Muscle layer of colon (tissue), 2 donors: ENCODE data around the gene TUT4.
A peak's percentile ranks its signal among the peaks of the same experiment; 100 is the strongest.

Source experiments
- H3K27ac ChIP-seq: one replicate; pipeline ENCODE4 v1.7.0; 2013; ENCODE audit warnings: low read depth, mild to moderate bottlenecking, low read length, moderate library complexity
- H3K27me3 ChIP-seq, 2 donors: one replicate each; pipeline ENCODE4 v1.7.0; 2013; ENCODE audit warnings: low read length in 2 of 2, mild to moderate bottlenecking in 2 of 2; ENCODE audit not compliant: insufficient read depth in 2 of 2, control insufficient read depth in 1 of 2
- H3K36me3 ChIP-seq: one replicate; pipeline ENCODE4 v1.7.0; 2013; ENCODE audit warnings: mild to moderate bottlenecking, low read length; ENCODE audit not compliant: insufficient read depth
- H3K4me1 ChIP-seq: one replicate; pipeline ENCODE4 v1.7.0; 2013; ENCODE audit warnings: mild to moderate bottlenecking, low read length; ENCODE audit not compliant: insufficient read depth
- H3K4me3 ChIP-seq, 2 donors: one replicate each; pipeline ENCODE4 v1.7.0; 2013; ENCODE audit warnings: low read length in 2 of 2, low read depth in 1 of 2, mild to moderate bottlenecking in 1 of 2, moderate library complexity in 1 of 2
- H3K9ac ChIP-seq: one replicate; pipeline ENCODE4 v1.7.0; 2013; ENCODE audit warnings: low read length
- H3K9me3 ChIP-seq: one replicate; pipeline ENCODE4 v1.7.0; 2013; ENCODE audit warnings: mild to moderate bottlenecking, low read length
- donor health status: abdominal sarcoma.
- donor health status: Adenocarcinoma of cecum.

TUT4 gene

DNA sequence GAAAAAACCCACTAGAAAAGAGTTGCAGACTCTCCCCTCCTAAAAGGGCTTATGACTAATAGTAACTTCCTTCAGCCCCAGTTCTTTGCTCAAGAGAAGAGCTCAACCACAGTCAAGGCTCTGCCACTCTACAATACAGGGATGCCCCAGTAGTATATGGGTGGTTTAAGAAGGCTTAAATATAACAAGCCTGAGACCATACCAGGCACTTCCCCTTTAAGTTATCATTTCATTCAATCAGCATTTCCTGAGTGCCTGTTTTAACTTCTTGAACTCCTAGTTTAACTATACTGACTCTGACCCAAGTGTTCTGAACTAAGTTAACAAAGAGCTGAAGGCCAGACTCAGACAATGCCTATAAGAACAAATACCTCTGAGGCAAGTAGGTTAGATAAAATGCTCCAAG lies 128.7 kb downstream of the TUT4 start:
- Histone ChIP-seq H3K36me3 (peaks cover 39% of the 10 kb centered on the region), H3K4me1 (no peaks in the 10 kb centered on the region), H3K27me3 (no peaks in the 10 kb centered on the region), H3K27ac (no peak overlapping the region), H3K9ac (no peak overlapping the region), H3K9me3 (no peaks in the 10 kb centered on the region), H3K4me3 (no peak overlapping the region)

- Histone ChIP-seq H3K9ac (no peak overlapping the region), H3K9me3 (no peaks in the 10 kb centered on the region), H3K27me3 (no peaks in the 10 kb centered on the region), H3K27ac (no peak overlapping the region), H3K4me1 (no peaks in the 10 kb centered on the region), H3K4me3 (no peak overlapping the region), H3K36me3 (peaks cover 40% of the 10 kb centered on the region)
Observed at GRCh38 chr1:52423771-52424170, 129.1 kb downstream of the TUT4 start.

- Histone ChIP-seq H3K4me1 (no peaks in the 10 kb centered on the region), H3K9ac (no peak overlapping the region), H3K36me3 (peaks cover 40% of the 10 kb centered on the region), H3K27ac (no peak overlapping the region), H3K27me3 (no peaks in the 10 kb centered on the region), H3K4me3 (no peak overlapping the region), H3K9me3 (no peaks in the 10 kb centered on the region)
Observed at GRCh38 chr1:52423055-52423454, 129.8 kb downstream of the TUT4 start.

DNA sequence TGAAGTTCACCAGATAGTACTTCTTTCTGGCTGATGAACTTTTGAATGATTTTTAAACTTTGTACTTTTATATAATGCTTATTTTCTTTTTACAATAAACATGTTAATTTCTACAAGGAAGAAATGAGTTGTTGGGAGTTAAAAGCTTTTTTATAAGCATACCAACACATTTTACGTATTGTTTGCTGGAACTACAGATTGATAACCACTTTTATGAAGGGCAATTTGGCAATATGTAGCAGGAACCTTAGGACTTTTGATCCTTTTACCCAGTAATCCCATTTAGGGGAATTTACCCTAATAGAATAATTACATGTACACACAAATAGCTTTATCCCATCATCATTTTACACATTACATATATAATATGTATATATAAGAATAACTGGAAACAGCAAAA lies 132.2 kb downstream of the TUT4 start:
- no peak overlapping the region for H3K27ac ChIP-seq
- H3K9me3 ChIP-seq = no peaks in the 10 kb centered on the region
- H3K4me1 ChIP-seq = no peaks in the 10 kb centered on the region
- peaks cover 55% of the 10 kb centered on the region for H3K36me3 ChIP-seq
- H3K4me3 ChIP-seq = no peak overlapping the region
- H3K27me3 ChIP-seq = no peaks in the 10 kb centered on the region
- H3K9ac ChIP-seq = no peak overlapping the region

DNA sequence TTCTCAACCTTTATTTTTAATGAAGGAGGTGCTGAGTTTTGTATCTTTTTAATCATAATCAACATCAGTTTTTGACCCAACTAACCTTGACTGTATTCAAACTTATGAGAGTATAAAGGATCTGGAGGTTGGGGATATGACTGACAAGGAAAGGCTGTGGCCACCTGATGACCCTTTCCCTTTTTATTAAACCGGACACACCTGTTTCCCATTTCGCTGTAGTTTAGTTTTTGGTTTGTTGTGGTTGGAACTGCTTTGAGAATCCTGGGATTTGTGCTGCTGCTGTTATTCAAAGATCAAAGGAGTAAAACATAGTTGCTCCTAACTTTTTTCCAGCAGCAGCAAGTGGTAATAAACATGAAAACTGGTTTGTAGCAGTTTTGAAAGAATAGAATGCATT lies 136.1 kb downstream of the TUT4 start:
- H3K36me3 ChIP-seq = peaks cover 74% of the 10 kb centered on the region
- no peaks in the 10 kb centered on the region for H3K4me1 ChIP-seq
- no peaks in the 10 kb centered on the region for H3K27me3 ChIP-seq
- H3K9ac ChIP-seq = no peak overlapping the region
- H3K9me3 ChIP-seq = no peaks in the 10 kb centered on the region
- no peak overlapping the region for H3K4me3 ChIP-seq
- H3K27ac ChIP-seq = no peak overlapping the region

- Histone ChIP-seq H3K36me3 (peaks cover 71% of the 10 kb centered on the region), H3K27me3 (no peaks in the 10 kb centered on the region), H3K9me3 (no peaks in the 10 kb centered on the region), H3K4me3 (no peak overlapping the region), H3K4me1 (no peaks in the 10 kb centered on the region), H3K9ac (no peak overlapping the region), H3K27ac (no peak overlapping the region)
Observed at GRCh38 chr1:52414942-52415341, 137.9 kb downstream of the TUT4 start.

DNA sequence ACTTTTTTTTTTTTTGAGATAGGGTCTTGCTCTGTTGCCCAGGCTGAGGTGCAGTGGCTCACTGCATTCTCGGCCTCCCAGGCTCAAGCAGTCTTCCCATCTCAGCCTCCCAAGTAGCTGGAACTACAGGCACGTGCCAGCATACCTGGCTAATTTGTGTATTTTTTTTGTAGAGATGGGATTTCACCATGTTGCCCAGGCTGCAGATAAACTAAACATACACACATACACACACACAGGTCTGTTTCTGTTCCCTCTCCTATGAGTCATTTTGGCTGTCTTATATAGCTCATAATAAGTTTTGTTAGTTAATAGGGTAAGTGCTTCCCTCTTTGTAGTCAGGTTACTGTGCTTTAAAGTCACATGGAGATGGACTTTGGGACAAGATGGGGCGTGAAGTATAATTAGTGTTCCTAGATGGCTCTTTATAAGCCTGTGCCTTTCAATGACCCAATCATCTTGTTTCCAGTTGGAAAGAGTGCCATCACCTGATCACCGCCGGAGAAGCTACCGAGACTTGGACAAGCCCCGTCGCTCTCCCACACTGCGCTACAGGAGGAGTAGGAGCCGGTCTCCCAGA lies 139.4 kb downstream of the TUT4 start:
- H3K36me3 ChIP-seq = peaks cover 79% of the 10 kb centered on the region
- H3K4me3 ChIP-seq = no peak overlapping the region
- no peak overlapping the region for H3K27ac ChIP-seq
- H3K27me3 ChIP-seq = no peaks in the 10 kb centered on the region
- no peak overlapping the region for H3K9ac ChIP-seq
- no peaks in the 10 kb centered on the region for H3K4me1 ChIP-seq
- H3K9me3 ChIP-seq = no peaks in the 10 kb centered on the region

DNA sequence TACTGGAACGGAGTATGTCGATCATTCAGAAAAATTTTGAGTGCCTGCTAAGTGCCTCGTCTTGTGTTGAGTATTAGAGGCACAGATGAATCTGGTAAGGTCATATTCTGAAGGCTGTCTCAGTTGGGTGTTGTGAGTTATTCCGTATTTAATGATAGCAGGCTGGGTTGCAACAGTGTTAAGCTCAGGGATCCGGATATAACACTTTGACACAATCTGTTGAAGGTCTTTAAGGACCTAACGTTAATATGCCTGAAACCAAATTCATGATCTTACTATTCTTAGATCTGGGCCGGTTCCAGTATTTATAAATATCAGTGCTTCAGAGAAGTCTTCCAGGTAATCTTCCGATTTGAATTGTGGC lies 147.9 kb downstream of the TUT4 start:
- peaks cover 19% of the 10 kb centered on the region for H3K4me1 ChIP-seq
- H3K9me3 ChIP-seq = no peaks in the 10 kb centered on the region
- peak overlapping the region; percentile 71 for H3K27ac ChIP-seq

DNA sequence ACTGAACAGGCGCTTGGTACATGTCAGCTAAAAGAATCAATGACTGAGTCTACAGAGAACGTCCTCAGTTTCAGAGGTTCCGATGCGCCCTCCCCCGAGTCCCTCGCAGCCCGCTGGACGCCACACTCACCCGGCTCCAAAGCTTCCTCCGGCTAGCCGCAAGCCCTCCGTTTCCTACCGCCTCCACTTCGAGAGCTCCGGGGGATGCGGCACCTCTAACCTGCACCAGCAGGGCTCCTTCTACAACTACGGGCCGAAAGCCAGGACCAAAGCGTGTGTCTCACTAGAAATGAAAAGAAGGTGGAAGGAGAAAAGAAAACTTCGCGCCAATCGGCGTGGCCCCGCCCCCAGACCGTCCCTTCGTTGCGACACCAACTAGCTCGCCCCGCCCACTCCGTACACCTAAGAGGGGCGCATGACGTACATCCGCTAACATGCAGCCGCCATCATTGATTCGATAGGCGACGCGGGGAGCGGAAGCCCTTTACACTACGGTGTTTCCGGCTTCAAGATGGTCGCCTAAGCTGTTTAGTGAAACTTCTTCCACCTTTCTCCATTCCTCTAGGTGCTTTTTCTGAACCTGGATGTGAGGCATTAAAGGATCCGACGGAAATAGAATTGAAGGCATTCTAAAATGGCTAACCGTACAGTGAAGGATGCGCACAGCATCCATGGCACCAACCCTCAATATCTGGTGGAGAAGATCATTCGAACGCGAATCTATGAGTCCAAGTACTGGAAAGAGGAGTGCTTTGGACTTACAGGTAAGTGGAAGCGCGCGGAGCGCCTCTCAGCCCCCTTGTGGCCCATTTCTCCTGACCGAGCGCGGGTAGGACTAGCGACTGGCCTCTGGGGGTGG lies 148.5 kb downstream of the TUT4 start, which contains the start of the genes ORC1 and PRPF38A:
Gene ORC1 (minus strand): TSS at position 308 of the 859 bp plus-strand sequence. CDS start 2,200 bp downstream, outside the sequence.
Gene PRPF38A (plus strand): TSS at position 487 of the 859 bp plus-strand sequence. CDS start 148 bp downstream, at position 635.
- H3K9me3 ChIP-seq = no peaks in the 10 kb centered on the region
- peaks cover 12% of the 10 kb centered on the region for H3K36me3 ChIP-seq
- peak within 1 kb of the TSS; percentile 96 for H3K9ac ChIP-seq
- peak within 1 kb of the TSS; percentile 96 to 97 for H3K4me3 ChIP-seq
- H3K27me3 ChIP-seq = no peaks in the 10 kb centered on the region
- H3K27ac ChIP-seq = peak within 1 kb of the TSS; percentile 71
- peaks cover 19% of the 10 kb centered on the region for H3K4me1 ChIP-seq

More for the DNA sequence above, 147.9 kb downstream of the TUT4 start:
- H3K4me3 ChIP-seq = peak overlapping the region; percentile 96 to 97
- no peaks in the 10 kb centered on the region for H3K27me3 ChIP-seq
- H3K9ac ChIP-seq = peak overlapping the region; percentile 96
- peaks cover 16% of the 10 kb centered on the region for H3K36me3 ChIP-seq

DNA sequence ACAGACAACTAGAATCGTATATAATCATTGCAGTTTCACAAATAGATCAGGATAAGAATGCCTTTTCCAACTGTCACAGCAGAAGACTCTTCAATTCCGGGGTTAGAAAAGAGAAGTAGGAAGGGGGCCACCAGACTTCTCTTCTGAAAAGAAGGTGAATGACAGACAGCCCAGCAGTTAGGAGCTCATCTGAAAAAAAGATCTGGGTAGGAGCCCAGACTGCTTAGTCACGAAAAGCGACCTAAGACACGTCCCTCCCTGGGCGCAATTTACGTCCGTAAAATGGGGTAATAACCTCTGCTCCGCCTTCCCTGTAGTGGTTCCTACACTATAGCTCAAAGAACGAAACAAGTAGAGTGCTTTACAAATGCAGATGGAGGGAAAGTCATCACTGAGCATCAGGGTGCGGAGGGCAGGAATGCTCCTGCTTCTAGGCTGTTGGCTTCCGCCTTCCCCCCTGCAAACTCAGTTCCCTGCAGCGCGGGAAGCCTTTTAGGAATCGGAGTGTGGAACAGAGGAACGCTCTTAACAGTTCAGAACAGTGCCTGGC lies 149.3 kb downstream of the TUT4 start:
- Histone ChIP-seq H3K27ac (no peak overlapping the region), H3K9me3 (no peaks in the 10 kb centered on the region), H3K9ac (peak overlapping the region; percentile 29), H3K27me3 (no peaks in the 10 kb centered on the region), H3K36me3 (peaks cover 5% of the 10 kb centered on the region), H3K4me3 (peak overlapping the region; percentile 96 to 97), H3K4me1 (peaks cover 19% of the 10 kb centered on the region)

- H3K27ac ChIP-seq = no peak overlapping the region
- H3K4me3 ChIP-seq = no peak overlapping the region
- H3K9me3 ChIP-seq = no peaks in the 10 kb centered on the region
- no peaks in the 10 kb centered on the region for H3K27me3 ChIP-seq
- no peaks in the 10 kb centered on the region for H3K36me3 ChIP-seq
- H3K9ac ChIP-seq = no peak overlapping the region
- peaks cover 19% of the 10 kb centered on the region for H3K4me1 ChIP-seq
Observed at GRCh38 chr1:52402860-52403240, 150.0 kb downstream of the TUT4 start.
